SK-N-MC (cell line): ENCODE results near the gene ARPC5L.

Experiments
- EZH2 ChIP-seq: fragments of 200-600 bp; sonication (generic); IDR thresholded peaks from one replicate; pipeline ENCODE4 v1.6.1; 2017; ENCODE audit warnings: antibody characterized with exemption
- POLR2AphosphoS5 ChIP-seq: IDR thresholded peaks from 2 replicates; pipeline ENCODE4 v1.6.1; 2012; ENCODE audit warnings: mild to moderate bottlenecking, low read depth, low read length, borderline replicate concordance

DNA sequence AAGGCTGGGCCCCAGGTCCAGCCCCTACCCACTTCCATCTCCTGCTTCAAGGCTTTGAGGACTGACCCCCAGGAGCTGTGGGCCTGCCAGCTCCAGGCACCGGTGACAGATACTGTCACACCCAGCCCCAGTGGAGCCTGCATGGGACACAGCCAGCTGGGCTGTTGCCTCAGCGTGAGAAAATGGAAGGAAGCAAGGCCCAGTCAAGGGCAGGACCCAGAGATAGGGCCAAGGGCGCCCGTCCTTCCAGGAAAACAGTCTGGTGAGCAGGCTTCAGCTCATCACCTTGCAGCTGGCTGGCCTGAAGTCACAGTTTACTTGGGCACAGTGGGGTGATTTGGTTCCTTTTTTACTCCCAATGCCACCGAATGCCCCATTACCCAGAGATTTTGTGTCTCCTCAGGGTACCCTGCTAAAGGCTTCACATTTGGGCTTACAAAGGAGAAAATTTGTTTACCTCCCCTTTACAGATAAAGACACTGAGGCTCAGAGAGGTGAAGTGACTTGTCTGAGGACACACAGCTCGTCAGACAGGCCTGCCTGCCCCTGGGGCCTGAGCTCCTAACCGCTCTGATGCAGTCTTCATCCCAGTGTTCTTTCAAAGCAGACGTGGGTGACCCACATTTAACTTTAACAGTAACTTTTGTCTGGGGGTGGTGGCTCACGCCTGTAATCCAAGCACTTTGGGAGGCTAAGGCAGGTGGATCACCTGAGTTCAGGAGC lies 30.1 kb upstream of the ARPC5L start:
- TF ChIP-seq POLR2AphosphoS5: no peak
- TF ChIP-seq EZH2: no peak
